ENCODE results near the gene RHNO1. TPM values are rescaled to one million over a fixed set of nuclear protein-coding genes. Genes with fewer than 3 reads are reported as not detected.

RHNO1 gene, protein sequence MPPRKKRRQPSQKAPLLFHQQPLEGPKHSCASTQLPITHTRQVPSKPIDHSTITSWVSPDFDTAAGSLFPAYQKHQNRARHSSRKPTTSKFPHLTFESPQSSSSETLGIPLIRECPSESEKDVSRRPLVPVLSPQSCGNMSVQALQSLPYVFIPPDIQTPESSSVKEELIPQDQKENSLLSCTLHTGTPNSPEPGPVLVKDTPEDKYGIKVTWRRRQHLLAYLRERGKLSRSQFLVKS
- 39.8 to 49.6 TPM (median 45.7 TPM) in 5 replicates for total RNA-seq (2022; extraction: Qiagen RNA extraction; ENCODE audit: low read depth)

DNA sequence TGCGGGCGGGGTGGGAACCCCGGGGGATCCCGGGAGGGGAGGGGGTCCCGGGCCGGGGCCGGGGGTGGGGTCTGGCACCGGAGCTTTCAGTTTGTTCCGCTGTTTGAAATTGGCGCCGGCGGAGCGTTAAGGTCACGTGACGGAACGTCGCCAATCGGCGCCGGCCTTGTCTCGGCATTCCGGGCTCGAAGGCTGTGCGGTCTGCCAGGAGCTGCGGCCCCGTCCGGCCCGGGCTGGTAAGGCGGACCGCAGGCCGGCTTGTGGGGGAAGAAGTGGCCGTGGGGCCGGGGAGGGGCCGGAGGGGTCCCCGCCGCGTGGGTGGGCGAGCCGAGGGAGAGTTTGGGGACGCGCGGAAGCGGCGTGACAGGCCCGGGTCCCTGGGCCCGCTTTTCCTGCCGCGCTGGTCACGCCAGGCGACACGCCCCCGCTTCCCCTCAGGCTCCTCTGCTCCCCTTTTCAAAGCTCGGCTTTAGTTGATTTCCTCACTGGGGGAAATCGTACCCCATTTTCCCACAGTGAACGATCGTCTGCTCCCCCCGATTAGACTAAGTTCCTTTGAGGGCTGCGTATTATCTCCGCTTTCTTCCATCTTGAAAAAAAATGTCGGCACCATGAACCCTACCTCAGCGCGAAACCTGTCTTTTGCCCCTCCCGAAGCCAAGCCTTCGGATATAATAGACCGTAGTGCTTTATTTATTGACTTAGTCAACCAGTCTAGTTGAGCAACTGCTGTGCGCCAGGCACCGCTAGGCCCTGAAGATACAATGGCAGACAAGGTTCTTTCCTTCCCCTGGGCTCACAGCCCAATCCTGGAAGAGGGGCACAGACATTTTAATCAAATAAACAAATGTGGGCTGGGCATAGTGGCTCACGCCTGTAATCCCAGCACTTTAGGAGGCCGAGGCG, at the start of gene RHNO1, which contains the start of gene FOXM1:
Gene RHNO1, plus strand, starts transcription at position 177 of the 906 bp plus-strand sequence. CDS start 8,144 bp downstream, outside the sequence.
Gene FOXM1, minus strand, starts transcription at position 128 of the 906 bp plus-strand sequence. CDS start 2,696 bp downstream, outside the sequence.

DNA sequence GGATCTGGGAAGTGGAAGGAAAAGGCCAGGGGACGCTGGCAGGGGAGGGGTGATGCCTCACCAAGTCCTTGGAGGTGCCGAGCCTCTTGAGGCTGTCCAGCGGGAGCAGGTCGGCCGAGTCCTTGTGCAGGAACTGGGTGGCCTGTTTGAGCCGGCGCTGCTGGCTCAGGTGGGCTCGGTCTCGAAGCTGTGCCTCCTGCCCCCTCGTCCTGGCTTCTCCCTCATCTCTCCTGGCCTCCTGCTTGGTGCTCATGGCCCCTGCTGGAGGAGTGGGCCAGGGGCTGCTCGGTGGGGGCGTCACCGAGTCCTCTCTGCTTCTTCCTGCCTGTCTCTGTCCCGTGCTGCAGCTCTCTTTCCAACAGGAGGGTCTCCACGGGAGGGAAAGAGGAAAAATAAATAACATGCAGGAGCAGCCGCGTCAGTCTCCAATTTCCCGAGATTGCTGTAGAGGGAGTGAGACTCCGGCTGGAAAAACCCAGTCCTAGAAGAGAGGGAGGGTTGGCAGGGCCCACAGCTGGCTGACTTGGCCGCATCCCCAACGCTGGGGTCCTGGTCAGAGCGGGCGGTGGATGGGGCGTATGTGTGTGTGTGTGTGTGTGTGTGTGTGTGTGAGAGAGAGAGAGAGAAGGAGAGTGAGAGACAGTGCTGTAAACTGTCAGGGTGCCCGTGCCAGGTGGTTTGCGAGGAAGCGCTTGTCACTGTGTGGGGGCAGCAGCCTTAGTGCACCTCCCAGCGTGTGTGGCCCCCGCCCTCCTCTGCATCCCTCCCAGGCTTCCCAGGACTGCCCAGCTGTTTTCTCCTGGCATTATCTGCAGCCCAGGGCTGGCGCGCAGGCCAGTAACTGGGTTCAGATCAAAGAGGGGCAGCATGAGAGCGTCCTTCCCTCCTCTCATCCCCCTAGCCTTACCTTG, 42.2 kb upstream of the RHNO1 start, which contains the start of gene NRIP2:
Gene NRIP2, minus strand, starts transcription at position 455 of the 911 bp plus-strand sequence. Its CDS starts 52 bp downstream, at position 403.

DNA sequence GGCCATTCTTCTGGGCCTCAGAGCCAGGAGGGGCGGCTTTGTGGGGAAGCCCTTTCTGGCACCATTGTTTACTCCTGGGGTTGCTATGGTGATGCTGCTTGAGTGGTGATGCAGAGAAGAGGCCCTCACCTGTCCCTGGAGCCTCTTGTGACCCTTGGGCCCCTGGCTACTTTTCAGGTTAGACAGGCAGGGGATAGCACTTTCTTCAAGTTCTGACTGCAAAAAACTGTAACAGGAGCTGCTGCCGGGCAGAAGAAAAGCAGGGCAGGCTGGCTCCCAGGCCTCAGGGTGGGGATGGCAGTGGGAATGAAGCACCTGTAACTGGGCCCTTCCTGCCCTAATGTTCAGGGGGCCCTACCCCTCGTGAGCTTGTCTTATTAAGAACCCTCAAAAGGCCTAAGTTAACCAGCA, 20.0 kb upstream of the RHNO1 start, which contains the start of gene TEX52:
Gene TEX52, minus strand, starts transcription at position 19 of the 411 bp plus-strand sequence. Its CDS starts 13 bp downstream, at position 6.

DNA sequence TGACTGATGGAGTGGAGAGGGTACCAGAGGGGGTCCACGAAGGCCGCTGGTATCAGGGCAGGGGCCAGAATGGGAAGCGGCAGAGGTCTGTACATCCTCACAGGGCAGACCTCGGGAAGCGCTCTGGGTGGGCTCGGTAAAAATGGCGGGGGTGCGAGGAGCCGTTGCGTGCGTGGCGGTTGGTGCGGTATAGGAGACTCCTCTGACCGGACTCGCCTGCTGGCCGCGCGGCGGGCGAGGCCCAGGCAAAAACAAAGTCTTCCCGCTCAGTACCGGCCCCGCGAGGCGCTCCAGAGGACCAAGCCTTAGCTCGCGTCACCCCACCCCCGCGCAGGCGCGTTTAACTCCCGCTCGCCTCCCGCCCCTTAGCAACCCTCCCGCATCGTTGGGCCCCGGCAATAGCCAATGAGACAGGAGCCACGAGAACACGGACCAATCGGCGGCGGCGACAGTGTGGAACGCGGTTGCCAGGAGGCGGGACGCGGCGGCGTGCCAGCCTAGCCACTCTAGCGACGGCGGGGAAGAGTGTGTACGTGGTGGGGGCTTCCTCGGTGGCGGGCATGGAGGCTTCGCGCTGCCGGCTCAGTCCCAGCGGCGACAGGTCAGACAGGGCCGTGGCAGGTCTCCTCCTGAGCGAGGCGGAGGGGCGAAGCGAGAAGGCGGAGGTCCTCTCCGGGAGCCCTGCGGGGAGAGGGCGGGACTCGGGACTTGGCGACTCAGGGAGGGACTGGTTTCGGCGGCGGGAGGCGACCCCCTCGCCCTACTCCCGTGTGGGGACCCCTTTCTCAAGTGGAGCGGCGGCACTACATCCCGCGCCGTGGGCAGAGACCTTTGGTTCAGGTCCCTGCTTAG, 13.6 kb downstream of the RHNO1 start, which contains the start of gene TULP3:
Gene TULP3, plus strand, starts transcription at position 504 of the 852 bp plus-strand sequence. Its CDS starts 57 bp downstream, at position 561.

Other genes starting within 250 kb of the RHNO1 start
- gene FKBP4, start 82.3 kb upstream of the RHNO1 start, total RNA-seq (2022; extraction: Qiagen RNA extraction; ENCODE audit: low read depth) = 105 to 131 TPM (median 114 TPM) in 5 replicates
- 11.9 to 19.2 TPM (median 18.4 TPM) in 5 replicates for gene ITFG2, start 64.6 kb upstream of the RHNO1 start, total RNA-seq (2022; extraction: Qiagen RNA extraction; ENCODE audit: low read depth)
- gene NRIP2, start 42.2 kb upstream of the RHNO1 start, total RNA-seq (2022; extraction: Qiagen RNA extraction; ENCODE audit: low read depth) = not detected in 5 replicates
- not detected in 5 replicates for gene TEX52, start 20.2 kb upstream of the RHNO1 start, total RNA-seq (2022; extraction: Qiagen RNA extraction; ENCODE audit: low read depth)
- 77.0 to 96.8 TPM (median 92.7 TPM) in 5 replicates for gene FOXM1, start within 50 bp of the RHNO1 start, total RNA-seq (2022; extraction: Qiagen RNA extraction; ENCODE audit: low read depth)
- 18.1 to 21.4 TPM (median 20.3 TPM) in 5 replicates for gene TULP3, start 13.7 kb downstream of the RHNO1 start, total RNA-seq (2022; extraction: Qiagen RNA extraction; ENCODE audit: low read depth)
- gene TEAD4, start 82.2 kb downstream of the RHNO1 start, total RNA-seq (2022; extraction: Qiagen RNA extraction; ENCODE audit: low read depth) = 37.2 to 51.6 TPM (median 49.0 TPM) in 5 replicates
- 23.0 to 50.7 TPM (median 43.2 TPM) in 5 replicates for gene TSPAN9, start 200.2 kb downstream of the RHNO1 start, total RNA-seq (2022; extraction: Qiagen RNA extraction; ENCODE audit: low read depth)